Glomerular visceral epithelial cell (primary cell): Measurements from ENCODE around the gene CTCF.
A peak's percentile ranks its signal among the peaks of the same experiment; 100 is the strongest.

Experiments used
- DNase-seq: peaks from one replicate; pipeline ENCODE4 v3.0.0-alpha.2; 2016; ENCODE audit errors: extremely low spot score

CTCF gene

DNA sequence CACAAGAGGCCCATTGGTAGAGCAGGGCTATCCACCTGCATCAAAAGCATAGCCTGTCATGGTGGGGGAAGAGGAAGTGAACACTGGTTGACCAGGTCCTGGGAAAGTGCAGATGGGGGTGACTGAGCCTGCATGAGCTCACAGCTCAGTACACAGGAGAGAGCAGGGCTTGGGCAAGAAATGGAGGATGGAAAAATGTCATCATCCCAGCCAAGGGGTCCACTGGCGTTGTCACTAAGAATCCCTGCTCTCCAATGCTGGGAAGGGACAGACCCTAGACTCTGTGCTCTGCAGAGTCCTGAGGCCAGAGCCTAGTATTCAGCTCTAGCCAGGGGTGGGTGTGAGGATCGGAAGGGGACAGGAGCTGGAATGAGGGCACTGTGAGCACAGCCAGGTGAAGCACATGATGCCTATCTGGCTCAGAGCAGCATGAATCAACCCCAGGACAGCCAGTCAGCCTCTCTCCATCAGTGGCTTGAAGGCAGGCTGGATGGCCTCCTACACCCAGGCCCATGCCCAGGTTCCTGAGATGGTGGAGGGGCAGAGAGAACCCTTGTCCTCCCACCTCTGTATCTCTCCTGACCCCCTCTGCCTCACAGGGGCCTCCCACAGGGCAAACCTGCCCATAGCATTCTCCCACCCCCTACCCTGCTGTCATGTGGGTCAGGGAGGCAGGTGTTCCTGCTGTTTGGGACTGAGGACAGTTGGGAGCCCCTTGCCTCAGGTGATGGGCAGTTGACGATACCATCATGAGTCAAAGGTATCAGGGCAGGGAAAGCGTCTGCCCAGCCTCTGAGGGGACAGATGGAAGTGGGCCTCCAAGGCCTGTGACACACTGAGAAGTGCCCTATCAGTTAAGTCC, 13.8 kb upstream of the CTCF start:
- no peak for DNase-seq

- no peak for DNase-seq
Observed at GRCh38 chr16:67549240-67549639, 13.1 kb upstream of the CTCF start.

GRCh38 chr16:67549936-67550335, 12.4 kb upstream of the CTCF start:
- no peak for DNase-seq

GRCh38 chr16:67551091-67551490, 11.2 kb upstream of the CTCF start:
- DNase-seq = no peak

- no peak for DNase-seq
Observed at GRCh38 chr16:67551972-67552371, 10.4 kb upstream of the CTCF start.

GRCh38 chr16:67552476-67552875, 9.8 kb upstream of the CTCF start:
- no peak for DNase-seq

DNA sequence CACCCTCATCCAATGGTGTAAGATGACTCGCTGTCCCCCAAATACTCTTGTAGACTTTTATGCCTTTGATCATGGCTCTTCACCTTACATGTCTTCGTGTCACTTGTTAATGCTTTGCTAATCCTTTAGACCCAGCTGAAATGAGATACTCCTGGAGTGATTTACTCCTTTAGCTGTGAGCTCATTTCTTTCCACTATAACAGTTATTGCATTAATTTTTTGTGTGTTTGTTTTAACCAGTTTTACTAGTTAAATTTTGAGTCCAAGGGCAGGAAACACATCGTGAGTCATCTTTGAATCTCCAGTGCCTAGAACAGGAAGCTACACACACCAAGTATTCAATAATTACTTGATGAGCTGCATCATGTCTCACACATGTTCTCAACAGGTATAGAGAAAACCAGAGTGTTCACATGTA, 6.5 kb upstream of the CTCF start:
- no peak for DNase-seq

- DNase-seq = no peak
Observed at GRCh38 chr16:67558859-67559258, 3.5 kb upstream of the CTCF start.

DNA sequence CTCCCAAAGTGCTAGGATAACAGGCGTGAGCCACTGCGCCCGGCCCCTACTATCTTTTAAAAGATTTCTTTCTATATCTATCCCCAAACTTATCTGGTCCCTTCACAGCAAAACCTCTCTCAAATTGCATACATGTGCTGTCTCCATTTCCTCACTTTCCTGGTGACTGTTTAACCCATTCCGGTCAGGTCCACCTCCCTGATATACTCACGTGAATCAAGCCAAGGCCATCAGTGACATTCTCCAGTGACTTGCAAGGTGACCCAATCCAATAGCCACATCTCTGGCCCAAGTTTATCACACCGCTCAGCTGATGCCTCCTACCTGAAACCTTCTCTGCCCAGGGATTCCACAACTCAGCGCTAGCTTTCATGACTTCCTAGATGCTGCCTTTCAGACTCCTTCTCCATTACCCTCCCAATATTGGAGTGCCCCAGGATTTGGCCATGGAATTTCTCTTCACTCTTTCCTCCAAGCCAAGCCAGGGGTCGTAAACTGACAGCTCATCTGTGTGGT, 1.4 kb upstream of the CTCF start:
- no peak for DNase-seq

DNA sequence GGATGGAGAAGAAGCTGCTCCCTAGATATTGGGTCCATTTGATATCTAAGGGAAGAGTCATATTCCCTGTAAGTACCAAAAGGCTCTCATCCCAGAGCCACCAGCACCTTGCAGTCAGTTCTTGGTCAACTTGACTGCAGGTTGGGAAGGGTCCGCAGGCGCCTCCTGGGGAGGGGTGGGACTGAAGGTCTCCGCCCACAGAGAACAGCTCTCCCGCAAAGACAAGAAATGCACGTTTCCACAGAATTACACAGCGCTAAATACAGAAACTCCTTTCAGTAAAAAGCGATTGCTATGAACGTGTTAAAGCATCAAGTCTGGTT, 864 bp upstream of the CTCF start:
- no peak for DNase-seq

DNA sequence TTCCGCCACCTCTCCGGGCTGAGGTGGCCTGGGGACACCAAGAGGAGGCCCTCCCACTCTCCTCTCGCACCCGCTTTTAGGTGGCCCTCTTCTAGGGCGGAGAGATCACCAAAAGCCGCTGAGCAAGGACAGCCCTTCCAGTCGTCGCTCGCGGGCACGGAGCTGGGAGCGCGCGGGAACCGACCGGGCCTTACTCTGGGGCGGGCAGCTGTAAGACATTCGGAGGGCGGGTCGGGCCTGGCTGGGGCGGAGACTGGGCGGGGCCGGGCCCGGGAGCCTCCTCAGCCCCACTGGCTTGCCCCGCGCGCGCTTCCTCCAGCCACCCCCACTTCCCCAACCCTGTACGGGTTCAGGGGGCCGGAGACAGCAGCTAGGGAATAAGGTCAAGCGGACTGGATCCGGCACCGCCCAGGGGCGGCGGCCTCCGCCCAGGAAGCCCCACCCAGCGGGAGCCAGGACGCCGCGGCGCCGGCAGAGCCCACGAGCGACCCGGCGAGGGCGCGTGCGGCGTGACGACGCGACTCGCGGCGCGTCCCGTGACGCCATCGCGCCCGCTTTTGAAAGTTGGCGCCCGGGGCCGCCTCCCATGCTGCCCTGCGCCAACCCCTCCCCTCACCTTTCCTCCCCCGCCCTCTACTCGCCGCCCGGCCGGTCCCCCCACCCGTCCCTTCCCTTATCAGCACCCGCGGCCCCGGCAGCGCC, 351 bp upstream of the CTCF start:
- DNase-seq = peak; percentile 97

- DNase-seq = peak; percentile 39
Observed at GRCh38 chr16:67562918-67563707, 787 bp downstream of the CTCF start.

DNA sequence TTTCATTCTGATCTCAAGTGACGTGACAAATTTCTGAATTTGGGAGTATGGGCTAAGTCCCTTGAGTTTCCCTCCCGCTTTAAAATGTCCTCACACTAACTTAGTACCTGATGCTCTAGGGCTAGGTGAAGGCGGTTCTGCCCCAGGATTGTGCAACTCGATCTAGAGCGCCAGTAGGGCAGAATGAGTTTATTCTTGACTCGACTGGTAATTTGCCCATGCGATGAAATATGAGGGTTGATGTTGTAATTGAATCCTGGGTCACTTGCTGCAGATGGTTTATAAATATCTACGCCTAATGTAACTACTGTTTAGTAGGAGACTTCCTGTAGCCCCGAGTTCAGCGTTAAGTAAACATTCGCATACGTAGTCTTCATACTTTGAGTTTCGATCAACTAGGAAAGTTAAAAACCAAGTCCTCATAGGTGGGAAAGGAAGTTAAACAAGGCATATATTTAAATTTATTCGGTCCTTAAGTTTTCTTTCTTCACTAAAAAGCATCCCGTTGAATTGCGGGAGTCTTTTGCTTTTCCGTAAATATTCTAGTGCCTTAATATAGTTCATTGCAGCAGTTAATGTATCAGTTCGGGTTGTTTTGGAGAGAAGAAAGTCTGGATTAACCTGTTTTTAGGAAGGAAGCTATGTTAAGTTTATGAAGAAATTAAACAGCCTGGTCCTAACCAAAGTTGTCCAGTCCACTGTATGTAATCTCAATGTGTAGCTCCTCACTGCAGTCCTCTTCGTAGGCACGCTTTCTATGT, 1.6 kb downstream of the CTCF start:
- peak; percentile 33 for DNase-seq

DNA sequence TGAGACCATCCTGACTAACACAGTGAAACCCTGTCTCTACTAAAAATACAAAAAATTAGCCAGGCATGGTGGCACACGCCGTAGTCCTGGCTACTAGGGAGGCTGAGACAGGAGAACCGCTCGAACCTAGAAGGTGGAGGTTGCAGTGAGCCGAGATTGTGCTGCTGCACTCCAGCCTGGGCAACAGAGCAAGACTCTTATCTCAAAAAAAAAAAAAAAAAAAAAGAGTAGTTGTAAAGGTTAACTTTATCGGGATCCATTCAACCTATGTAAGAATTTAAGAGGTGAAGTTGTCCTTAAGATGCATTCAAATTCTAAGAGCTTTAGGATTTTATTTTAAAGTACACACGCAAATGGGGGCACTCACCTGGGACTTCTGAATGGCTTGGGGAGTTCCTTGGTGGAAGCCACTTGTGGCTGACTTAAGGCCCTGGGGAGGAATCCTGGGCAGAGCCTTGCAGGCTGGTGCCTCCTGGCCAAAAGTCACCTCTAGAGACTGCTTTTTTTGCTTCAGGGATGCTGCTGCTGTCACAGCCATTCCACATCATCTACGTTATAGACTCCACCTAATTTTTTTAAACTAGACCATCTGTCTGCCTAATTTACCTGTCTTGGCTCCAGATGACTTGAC, 3.3 kb downstream of the CTCF start:
- DNase-seq = no peak

- DNase-seq = no peak
Observed at GRCh38 chr16:67571464-67571863, 9.1 kb downstream of the CTCF start.

- DNase-seq = no peak
Observed at GRCh38 chr16:67571981-67572431, 9.7 kb downstream of the CTCF start.

DNA sequence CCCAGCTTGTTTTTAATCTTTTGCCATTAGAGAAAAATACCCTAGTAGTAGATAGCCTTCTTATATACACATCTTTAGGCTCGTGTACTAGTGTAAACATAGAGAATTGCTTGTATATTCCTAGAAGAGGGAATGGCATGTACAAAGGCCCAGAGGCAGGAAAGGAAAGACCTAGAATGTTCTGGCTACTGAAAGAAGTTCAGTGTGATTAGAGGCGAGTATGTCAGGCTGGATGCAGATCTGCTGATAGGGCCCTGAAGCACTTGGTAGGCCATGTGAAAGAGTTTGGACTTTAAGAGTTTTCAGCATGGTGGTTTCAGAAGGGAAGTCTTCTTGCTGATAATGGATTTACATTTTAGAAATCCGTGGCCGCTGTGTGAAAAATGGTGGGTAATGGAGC, 17.4 kb downstream of the CTCF start:
- DNase-seq = no peak

- DNase-seq = no peak
Observed at GRCh38 chr16:67580202-67580601, 17.9 kb downstream of the CTCF start.

DNA sequence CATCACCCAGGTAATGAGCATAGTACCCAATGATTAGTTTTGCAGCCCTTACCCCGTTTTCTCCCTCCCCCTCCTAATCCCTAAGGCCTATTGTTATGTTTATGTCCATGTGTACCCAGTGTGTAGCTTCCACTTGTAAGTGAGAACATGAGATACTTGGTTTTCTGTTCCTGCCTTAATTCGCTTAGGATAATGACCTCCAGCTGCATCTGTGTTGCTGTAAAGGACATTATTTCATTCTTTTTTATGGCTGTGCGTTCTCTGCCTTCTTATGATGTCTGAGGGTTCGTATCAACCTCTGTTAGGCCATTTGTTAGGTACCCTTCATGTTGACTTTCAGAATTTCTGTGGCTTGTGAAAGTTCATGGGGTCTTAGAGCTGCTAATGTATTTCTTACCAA, 31.0 kb downstream of the CTCF start:
- DNase-seq = no peak

DNA sequence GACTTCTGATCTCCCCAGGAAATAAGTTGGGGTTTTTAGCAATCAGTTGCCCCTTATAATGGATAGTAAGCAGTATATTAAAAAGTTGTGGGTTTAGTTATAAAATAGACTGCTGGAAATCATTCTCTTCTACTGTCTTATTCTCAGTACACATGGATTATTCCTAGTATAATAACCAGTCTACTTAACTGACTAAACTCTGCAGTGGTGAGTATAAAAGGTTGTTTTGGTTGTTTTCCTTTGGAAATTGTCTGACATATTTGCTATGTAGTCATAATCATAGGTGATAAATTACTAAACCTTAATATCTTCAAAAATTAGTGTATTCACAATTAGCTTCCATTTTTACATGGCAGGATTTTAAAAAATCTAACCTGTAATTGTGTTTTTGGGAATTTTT, 31.4 kb downstream of the CTCF start:
- DNase-seq = no peak

GRCh38 chr16:67594256-67594915, 32.1 kb downstream of the CTCF start:
- DNase-seq = no peak
